HG02763 (cell line): ENCODE data around the gene MTERF4.
"Not testable (repeated sequence)": the region's sequence is repeated elsewhere in the genome, so short reads cannot be mapped to it uniquely, and the experiment has no call there.

ENCODE experiments used
- ATAC-seq: cut with Tn5 transposase; IDR thresholded peaks from one replicate; pipeline ENCODE4 v1.9.1; 2021; ENCODE audit warnings: mild to moderate bottlenecking, moderate library complexity; ENCODE audit not compliant: unreplicated experiment

The MTERF4 gene

GRCh38 chr2:241112592-241112991 lies 10.5 kb upstream of the MTERF4 start:
- ATAC-seq: no peak

- ATAC-seq: no peak
These were observed 10.0 kb upstream of the MTERF4 start for GRCh38 chr2:241112046-241112445.

DNA sequence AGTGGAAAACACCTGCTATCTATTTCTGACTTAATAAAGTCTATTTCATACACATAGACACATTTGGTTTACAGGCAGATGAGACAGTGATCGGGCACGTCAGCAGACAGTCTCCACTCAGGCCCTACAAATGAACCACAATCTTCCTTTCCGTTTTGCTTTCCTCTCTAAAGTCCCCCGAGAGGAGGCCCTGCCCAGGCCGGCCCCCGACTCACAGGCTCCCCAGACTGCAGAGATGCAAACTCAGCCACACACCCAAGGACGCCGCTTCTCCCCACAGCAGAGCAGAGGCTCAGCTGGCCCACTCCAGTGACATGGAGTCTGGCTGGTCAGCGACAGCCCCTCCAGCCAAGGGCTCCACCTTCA lies 9.3 kb upstream of the MTERF4 start:
- ATAC-seq: no peak

DNA sequence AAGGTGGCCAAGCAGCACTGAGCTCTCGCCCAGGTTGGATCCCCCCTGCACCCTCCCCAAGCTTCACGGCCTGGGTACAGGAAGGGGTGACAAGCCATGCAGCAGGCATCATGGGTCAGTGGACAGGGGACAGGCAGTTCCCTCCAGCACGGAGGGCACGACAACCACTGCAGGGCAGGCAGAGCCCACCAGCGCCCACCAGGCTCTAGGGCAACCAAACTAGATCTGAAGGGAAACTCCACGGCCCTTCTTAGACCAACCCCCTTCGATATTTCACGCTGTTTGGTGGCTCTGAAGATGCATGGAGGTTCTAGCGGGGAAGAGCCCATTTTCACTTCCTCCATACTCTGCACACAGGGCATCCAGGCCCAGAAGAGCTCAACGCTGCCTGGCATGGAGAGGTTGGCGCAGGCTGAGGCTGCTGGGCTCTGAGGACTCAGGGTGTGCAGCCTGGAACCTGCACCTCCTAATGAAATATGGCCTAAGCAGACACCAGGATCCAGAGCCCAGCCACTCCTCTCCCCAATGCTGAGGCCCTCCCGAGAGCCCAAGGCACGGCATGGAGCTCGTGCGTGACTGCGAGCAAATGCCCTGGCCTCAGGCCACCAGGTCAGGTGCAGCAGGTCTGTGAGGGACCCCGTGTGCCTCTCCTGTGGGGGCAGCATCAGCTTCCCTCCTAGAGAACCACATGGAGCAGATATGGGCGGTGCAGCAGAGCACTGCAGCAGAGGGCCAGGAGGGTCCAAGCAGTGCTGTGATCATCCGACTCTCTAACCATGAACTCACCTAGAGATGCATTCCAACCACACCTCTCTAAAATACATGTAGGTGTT lies 8.7 kb upstream of the MTERF4 start:
- no peak for ATAC-seq

GRCh38 chr2:241110089-241110606 lies 8.1 kb upstream of the MTERF4 start:
- no peak for ATAC-seq

DNA sequence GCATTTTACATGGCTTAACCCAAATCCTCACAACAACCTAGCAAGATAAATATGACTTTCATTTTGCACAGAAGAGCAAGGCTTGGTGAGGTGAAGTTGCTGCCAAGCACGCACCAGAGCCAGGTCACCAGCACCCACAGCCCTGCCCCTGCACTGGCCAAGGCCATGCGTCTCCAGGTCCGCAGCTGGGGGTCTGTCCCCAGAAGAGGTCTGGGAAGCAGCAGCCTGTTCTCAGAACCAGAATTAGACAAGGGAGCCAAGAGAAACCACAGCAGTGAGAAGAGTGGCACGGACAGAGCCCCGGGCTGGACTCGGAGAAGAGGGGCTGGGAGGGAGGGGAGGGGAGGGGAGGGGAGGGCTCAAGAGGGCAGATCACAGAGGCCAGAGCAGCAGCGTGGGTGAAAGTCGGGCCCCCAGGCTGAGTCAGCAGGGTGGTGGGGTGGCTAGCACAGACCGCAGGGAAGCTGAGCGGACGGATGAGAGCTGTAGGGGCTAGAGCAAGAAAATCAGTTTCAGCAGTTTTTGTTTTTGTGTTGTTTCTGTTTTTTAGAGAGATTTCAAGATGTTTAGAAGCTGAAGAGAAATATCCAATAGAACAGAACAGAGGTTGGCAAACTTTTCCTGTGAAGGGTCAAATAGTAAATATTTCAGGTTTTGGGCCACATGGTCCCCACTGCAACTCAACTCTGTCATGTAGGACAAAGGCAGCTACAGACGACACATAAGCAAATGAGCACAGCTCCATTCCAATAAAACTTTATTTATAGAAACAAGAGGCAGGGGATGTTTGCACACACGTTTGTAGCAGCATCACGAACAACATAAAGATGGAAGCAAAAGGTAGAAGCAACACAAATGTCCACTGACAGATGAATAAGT lies 7.4 kb upstream of the MTERF4 start:
- no peak for ATAC-seq

- no peak for ATAC-seq
These were observed 6.5 kb upstream of the MTERF4 start for GRCh38 chr2:241108271-241109209.

DNA sequence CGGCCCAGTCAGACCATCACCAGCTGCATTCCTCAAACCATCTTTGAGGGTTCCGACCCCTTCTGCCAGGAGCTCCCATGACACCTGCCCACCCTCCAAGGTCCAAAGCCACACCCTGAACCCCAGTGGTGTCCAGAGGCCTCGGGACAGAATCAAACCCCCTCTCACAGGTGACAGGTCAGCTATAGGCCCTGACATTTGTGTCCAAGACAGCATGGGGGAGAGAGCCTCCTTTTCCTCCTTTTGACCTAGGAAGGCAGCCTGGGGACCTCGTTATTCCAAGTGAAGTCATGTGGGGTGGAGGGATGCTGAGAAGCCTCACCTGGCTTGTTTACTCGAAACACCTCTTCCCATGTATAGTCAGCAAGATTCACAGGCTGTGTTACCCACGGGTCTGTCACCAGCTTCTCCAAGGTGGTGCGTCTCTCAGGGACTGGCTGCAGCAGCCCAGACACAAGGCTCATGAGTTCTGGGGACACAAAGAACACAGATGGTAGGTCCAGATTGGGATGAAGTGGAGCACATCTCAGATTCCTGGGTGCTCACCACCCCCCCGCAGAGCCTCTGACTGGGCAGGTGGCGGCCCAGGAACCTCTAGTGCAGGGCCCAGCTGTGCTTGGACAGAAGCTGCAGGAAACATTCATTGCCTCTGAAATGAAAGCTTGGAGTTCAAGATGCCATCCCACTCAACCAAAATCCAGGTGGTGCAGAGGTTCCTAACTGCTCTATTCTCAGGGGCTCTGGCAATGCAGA lies 5.1 kb upstream of the MTERF4 start:
- ATAC-seq: no peak

- no peak for ATAC-seq
These were observed 3.6 kb upstream of the MTERF4 start for GRCh38 chr2:241105641-241106040.

GRCh38 chr2:241104611-241105010 lies 2.5 kb upstream of the MTERF4 start:
- not testable (repeated sequence) for ATAC-seq

DNA sequence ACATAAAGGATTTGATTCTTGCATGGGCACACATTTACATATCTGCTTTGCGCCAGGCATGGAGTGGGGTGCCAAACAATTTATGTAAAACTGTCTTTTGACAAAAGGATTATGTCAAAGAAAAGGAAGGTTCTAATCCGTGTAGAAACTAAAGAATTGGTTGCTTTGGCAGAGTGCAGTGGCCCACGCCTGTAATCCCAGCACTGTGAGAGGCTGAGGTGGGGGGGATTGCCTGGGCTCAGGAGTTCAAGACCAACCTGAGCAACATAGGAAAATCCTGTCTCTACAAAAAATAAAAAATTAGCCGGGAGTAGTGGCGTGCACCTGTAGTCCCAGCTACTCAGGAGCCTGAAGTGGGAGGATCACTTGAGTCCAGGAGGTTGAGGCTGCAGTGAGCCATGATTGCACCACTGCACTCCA lies 1.1 kb upstream of the MTERF4 start:
- no peak for ATAC-seq

DNA sequence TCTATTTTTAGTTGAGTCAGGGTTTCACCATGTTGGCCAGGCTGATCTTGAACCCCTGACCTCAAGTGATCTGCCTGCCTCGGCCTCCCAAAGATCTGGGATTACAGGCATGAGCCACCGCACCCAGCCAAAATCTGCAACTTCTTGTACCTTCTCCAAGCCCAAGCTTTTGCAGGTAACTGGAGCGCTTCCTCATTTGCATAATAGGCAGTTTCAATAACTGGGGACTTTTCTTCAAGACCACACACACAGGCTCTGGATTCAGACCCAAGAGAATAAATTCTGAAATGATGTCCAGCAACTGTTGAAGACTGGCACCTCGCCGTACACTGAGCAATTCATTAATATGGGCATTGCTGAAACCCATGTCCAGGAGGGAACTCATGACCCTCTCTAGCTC lies 2.8 kb downstream of the MTERF4 start:
- no peak for ATAC-seq

- no peak for ATAC-seq
These were observed 5.1 kb downstream of the MTERF4 start for GRCh38 chr2:241096979-241097378.

- ATAC-seq: no peak
These were observed 6.3 kb downstream of the MTERF4 start for GRCh38 chr2:241095594-241096290.

DNA sequence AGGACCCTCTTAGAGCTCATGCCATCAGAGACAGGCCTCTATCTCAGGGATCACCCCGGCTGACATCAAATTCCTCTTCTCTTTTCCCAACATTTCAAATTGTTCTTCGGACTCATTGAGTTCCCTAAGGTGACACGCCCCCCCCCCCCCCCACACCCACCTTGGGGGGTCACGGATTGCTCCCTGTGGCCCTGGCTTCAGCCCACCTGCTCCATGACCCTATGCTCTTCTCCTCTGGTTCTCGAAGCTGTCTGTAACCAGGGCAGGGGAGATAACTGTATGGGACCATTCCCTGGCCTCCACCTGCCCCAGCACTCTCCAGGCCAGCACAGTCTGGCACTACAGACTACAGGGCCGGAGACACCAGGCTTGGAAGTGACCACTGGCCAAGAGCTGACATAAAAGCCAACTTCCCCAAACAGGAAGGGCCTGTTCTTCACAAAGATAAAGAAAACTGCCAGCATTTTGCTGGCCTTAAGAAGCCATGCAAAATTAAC lies 7.1 kb downstream of the MTERF4 start:
- no peak for ATAC-seq

GRCh38 chr2:241094172-241094571 lies 7.9 kb downstream of the MTERF4 start:
- no peak for ATAC-seq

- not testable (repeated sequence) for ATAC-seq
These were observed 8.8 kb downstream of the MTERF4 start for GRCh38 chr2:241093133-241093781.

DNA sequence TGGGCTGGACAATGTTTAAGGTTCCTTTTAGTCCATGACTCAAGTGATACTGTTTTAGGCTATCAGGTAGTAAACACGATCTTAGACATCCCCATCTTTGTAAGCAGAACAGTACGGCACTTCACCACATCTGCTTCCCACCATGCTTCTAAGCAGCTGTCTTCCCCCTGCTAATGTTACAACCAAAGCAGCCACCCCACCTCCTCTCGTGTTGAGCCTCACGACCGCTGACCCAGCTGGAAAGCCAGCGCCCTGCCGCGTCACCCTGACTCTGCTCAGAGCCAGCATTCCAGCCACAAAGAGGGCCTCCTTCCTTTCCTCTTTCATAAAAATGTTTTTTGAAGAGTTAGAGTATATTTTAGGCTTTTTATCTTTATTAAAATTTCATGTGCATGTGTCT lies 9.4 kb downstream of the MTERF4 start:
- ATAC-seq: no peak
